HCT116 (cell line): ENCODE measurements around the gene GABARAP. TPM values are rescaled to one million over a fixed set of nuclear protein-coding genes. Genes with fewer than 3 reads are reported as not detected.

Experiments
- ATAC-seq: fragments of 200-7000 bp; cut with Tn5 transposase; 2 replicates; pipeline ENCODE4 v1.9.1; 2020; ENCODE audit warnings: mild to moderate bottlenecking, moderate library complexity
- BruUV-seq: library from RNA; stranded (reverse); fragments of 400-500 nt; replicated peaks from 2 replicates; lab custom pipeline; 2021; lab: Mats Ljungman, UMichigan
- CTCF ChIA-PET: fragments of 300-600 bp; sonication (Branson Sonifier 250); formaldehyde crosslinking; loops from one replicate; lab custom pipeline; 2021; ENCODE audit warnings: antibody characterized with exemption; lab: Charles Lee
- POLR2A ChIA-PET: fragments of 300-600, 350-600 bp; sonication (Branson Sonifier 250); formaldehyde crosslinking; loops from one replicate; lab custom pipeline; 2021; ENCODE audit warnings: antibody characterized with exemption; lab: Charles Lee
- RAD21 ChIA-PET, 2 experiments: fragments of 300-600 bp; sonication (Branson Sonifier 250); formaldehyde crosslinking; loops; one replicate each; lab custom pipeline; 2023; ENCODE audit warnings: low total read pairs in 2 of 2; ENCODE audit not compliant: uncharacterized antibody in 2 of 2, unreplicated experiment in 2 of 2, low non-redundant PET in 1 of 2; lab: Charles Lee
- DNase-seq: peaks from one replicate; pipeline ENCODE4 v3.0.0-alpha.2; 2010; ENCODE audit warnings: low read depth, low spot score
- H2AFZ ChIP-seq: fragments of 200-600 bp; shearing (Covaris generic), sonication (generic); 2 replicates; pipeline ENCODE4 v1.6.1; 2017; ENCODE audit warnings: low read depth, mixed run types, mixed read lengths, antibody characterized with exemption, low read length; ENCODE audit not compliant: poor library complexity, severe bottlenecking
- H3K27ac ChIP-seq: 2 replicates; pipeline ENCODE4 v1.5.1; 2012; ENCODE audit warnings: low read depth, low read length
- H3K27me3 ChIP-seq: fragments of 200-600 bp; sonication (generic); 2 replicates; pipeline ENCODE4 v1.6.1; 2016; ENCODE audit warnings: mixed run types, low read length, mixed read lengths; ENCODE audit not compliant: insufficient read depth
- H3K36me3 ChIP-seq, 2 experiments: fragments of 200-500 bp in 1 of 2; fragments of 200-600 bp in 1 of 2; sonication (Bioruptor generic) in 1 of 2; sonication (generic) in 1 of 2; 2 replicates each; pipeline versions ENCODE4 v1.5.1 to v1.6.1; 2014 to 2016; ENCODE audit warnings: low read length in 2 of 2, inconsistent platforms in 1 of 2, mixed read lengths in 1 of 2, mixed run types in 1 of 2; ENCODE audit not compliant: insufficient read depth in 2 of 2, control insufficient read depth in 1 of 2
- H3K4me1 ChIP-seq, 2 experiments: fragments of 200-600 bp in 1 of 2; sonication (generic) in 1 of 2; 2 replicates each; pipeline versions ENCODE4 v1.5.1 to v1.6.1; 2012 to 2017; ENCODE audit warnings: low read length in 2 of 2, inconsistent platforms in 1 of 2, mild to moderate bottlenecking in 1 of 2, mixed read lengths in 1 of 2, mixed run types in 1 of 2, moderate library complexity in 1 of 2; ENCODE audit not compliant: insufficient read depth in 2 of 2, control insufficient read depth in 1 of 2
- H3K4me2 ChIP-seq: fragments of 200-600 bp; sonication (generic); 2 replicates; pipeline ENCODE4 v1.6.1; 2017; ENCODE audit warnings: mixed run types, low read length, mixed read lengths
- H3K4me3 ChIP-seq, 2 experiments: fragments of 200-600 bp in 1 of 2; sonication (generic) in 1 of 2; replicated peaks in 1 of 2; 2 replicates each; pipeline ENCODE4 v1.5.1; 2011 to 2016; ENCODE audit warnings: low read length in 2 of 2, control low read depth in 1 of 2, low read depth in 1 of 2, mild to moderate bottlenecking in 1 of 2, mixed read lengths in 1 of 2, mixed run types in 1 of 2
- H3K79me2 ChIP-seq: fragments of 200-600 bp; sonication (generic); 2 replicates; pipeline ENCODE4 v1.6.1; 2017; ENCODE audit warnings: mild to moderate bottlenecking, mixed run types, low read length, moderate library complexity, mixed read lengths; ENCODE audit not compliant: insufficient read depth
- H3K9ac ChIP-seq: fragments of 200-600 bp; sonication (generic); 2 replicates; pipeline ENCODE4 v1.6.1; 2016; ENCODE audit warnings: low read length, mixed read lengths
- H3K9me2 ChIP-seq: fragments of 200-600 bp; sonication (generic), shearing (Covaris generic); 2 replicates; pipeline ENCODE4 v1.6.1; 2017; ENCODE audit warnings: mixed run types, mild to moderate bottlenecking, moderate library complexity; ENCODE audit not compliant: insufficient read depth
- H3K9me3 ChIP-seq, 2 experiments: fragments of 200-500 bp in 1 of 2; fragments of 200-600 bp in 1 of 2; sonication (Bioruptor generic) in 1 of 2; sonication (generic) in 1 of 2; 2 replicates each; pipeline ENCODE4 v1.6.1; 2014 to 2017; ENCODE audit warnings: low read length in 2 of 2, mixed read lengths in 2 of 2, inconsistent platforms in 1 of 2, low read depth in 1 of 2, mild to moderate bottlenecking in 1 of 2, mixed run types in 1 of 2, moderate library complexity in 1 of 2; ENCODE audit not compliant: control insufficient read depth in 1 of 2, insufficient read depth in 1 of 2
- H4K20me1 ChIP-seq: fragments of 200-600 bp; sonication (generic), shearing (Covaris generic); 2 replicates; pipeline ENCODE4 v1.6.1; 2017; ENCODE audit warnings: mixed run types, mild to moderate bottlenecking, moderate library complexity; ENCODE audit not compliant: insufficient read depth
- MAX ChIP-seq: IDR thresholded peaks from 2 replicates; pipeline ENCODE4 v1.6.1; 2012
- POLR2AphosphoS5 ChIP-seq: IDR thresholded peaks from 2 replicates; pipeline ENCODE4 v1.6.1; 2011; ENCODE audit warnings: mild to moderate bottlenecking, low read depth, low read length, moderate library complexity
- REST ChIP-seq: IDR thresholded peaks from 2 replicates; pipeline ENCODE4 v1.6.1; 2012; ENCODE audit warnings: low read depth
- ZBTB33 ChIP-seq: IDR thresholded peaks from 2 replicates; pipeline ENCODE4 v1.6.1; 2011; ENCODE audit warnings: mild to moderate bottlenecking, low read length, moderate library complexity; ENCODE audit not compliant: insufficient replicate concordance; ENCODE audit errors: extremely low read depth
- ZFX ChIP-seq: fragments of 450-650 bp; IDR thresholded peaks from 2 replicates; pipeline ENCODE4 v1.6.1; 2017
- intact Hi-C: fragments of 100-400 bp; cut with micrococcal nuclease; formaldehyde crosslinking; loops from 2 replicates; pipeline ENCODE4 v1.10.0; 2022
- total RNA-seq: library from RNA; stranded (reverse); gene quantifications from one replicate; pipeline ENCODE4 v1.2.1, GENCODE V29; 2021; ENCODE audit not compliant: unreplicated experiment
- TF ChIP-seq, protein P1 (sequence below), 3 experiments: fragments of 200-600 bp in 1 of 3; sonication (generic) in 1 of 3; IDR thresholded peaks in 2 of 3; conservative IDR thresholded peaks in 1 of 3; 2 replicates each; pipeline ENCODE4 v1.5.1; 2012 to 2017; ENCODE audit warnings: low read depth in 2 of 3, low read length in 2 of 3, antibody characterized with exemption in 1 of 3, borderline replicate concordance in 1 of 3, control low read depth in 1 of 3, mild to moderate bottlenecking in 1 of 3, mixed read lengths in 1 of 3, mixed run types in 1 of 3, moderate library complexity in 1 of 3; ENCODE audit not compliant: insufficient read depth in 1 of 3
- TF ChIP-seq, protein P2 (sequence below): IDR thresholded peaks from 2 replicates; pipeline ENCODE4 v1.6.1; 2012

The GABARAP gene
- total RNA-seq, 1 experiment from 2014 or later, result 287 TPM

DNA sequence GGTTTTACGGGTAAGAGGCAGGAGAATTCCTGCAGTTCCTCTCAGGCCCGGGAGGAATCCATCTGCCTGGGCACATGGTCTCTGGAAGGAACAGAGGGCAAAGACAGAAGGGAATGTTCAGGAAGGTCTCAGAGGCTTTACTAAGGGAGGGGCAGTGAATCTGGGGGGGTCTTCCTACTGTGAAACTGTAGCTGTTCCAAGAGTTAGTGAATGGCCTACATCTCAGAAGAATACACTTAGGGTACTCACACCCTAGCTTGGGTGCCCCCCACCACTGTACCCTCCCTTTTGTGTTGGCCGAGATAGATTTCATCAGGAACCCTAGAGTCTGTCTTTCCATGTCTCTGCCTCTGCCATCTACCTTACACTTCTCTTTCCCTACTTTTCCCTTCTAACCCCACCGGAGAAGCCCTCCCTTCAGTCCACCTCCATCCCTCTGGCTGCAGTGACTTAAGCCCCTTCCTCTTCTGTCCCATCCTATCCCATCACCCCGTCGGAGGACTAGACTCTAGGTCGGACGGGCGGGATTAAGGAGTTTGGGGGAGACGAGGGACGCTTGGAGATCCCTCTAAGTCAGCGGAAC lies 22.9 kb downstream of the GABARAP start:
- no peak for ATAC-seq
- H3K9me2 ChIP-seq, result no peaks in the 10 kb centered on the region
- no peaks in the 10 kb centered on the region for H4K20me1 ChIP-seq
- H3K4me1 ChIP-seq, result peaks cover 14 to 61% of the 10 kb centered on the region in 2 experiments; a peak in 3 of 4 replicates
- intact Hi-C loops, result no loop called here
- RAD21 ChIA-PET, result no interaction called here
- H2AFZ ChIP-seq, result no peak overlapping the region
- peak overlapping the region; percentile 99 for H3K27ac ChIP-seq
- CTCF ChIA-PET, result interaction anchor here (1.0 to 2.8 kb wide), 4 partner anchors 19 to 110 kb away, joined by 3 to 37 read pairs (median 13); partner anchors contain the start of genes NEURL4 and PHF23
- POLR2A ChIA-PET, result interaction anchor here (0.6 to 3.2 kb wide), 10 partner anchors 15 to 365 kb away, joined by 3 to 19 read pairs (median 8); partner anchors contain the start of genes DVL2, GABARAP, MPDU1 and PHF23
- H3K9me3 ChIP-seq, result no peaks in the 10 kb centered on the region
- no peak for TF ChIP-seq ZBTB33
- TF ChIP-seq REST, result no peak
- TF ChIP-seq MAX, result no peak
- TF ChIP-seq, protein P1, sequence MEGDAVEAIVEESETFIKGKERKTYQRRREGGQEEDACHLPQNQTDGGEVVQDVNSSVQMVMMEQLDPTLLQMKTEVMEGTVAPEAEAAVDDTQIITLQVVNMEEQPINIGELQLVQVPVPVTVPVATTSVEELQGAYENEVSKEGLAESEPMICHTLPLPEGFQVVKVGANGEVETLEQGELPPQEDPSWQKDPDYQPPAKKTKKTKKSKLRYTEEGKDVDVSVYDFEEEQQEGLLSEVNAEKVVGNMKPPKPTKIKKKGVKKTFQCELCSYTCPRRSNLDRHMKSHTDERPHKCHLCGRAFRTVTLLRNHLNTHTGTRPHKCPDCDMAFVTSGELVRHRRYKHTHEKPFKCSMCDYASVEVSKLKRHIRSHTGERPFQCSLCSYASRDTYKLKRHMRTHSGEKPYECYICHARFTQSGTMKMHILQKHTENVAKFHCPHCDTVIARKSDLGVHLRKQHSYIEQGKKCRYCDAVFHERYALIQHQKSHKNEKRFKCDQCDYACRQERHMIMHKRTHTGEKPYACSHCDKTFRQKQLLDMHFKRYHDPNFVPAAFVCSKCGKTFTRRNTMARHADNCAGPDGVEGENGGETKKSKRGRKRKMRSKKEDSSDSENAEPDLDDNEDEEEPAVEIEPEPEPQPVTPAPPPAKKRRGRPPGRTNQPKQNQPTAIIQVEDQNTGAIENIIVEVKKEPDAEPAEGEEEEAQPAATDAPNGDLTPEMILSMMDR (IDR thresholded peaks at IDR 0.05 in 2 of 3, conservative IDR thresholded peaks at IDR 0.05 in 1 of 3; ENCODE audit: borderline replicate concordance in 1 of 3, insufficient read depth in 1 of 3, low read depth in 2 of 3, low read length in 2 of 3), result no peak
- 0 out of 2 replicates have a peak, but pooled peaks have one; percentile 50 for TF ChIP-seq ZFX
- TF ChIP-seq, protein P2, sequence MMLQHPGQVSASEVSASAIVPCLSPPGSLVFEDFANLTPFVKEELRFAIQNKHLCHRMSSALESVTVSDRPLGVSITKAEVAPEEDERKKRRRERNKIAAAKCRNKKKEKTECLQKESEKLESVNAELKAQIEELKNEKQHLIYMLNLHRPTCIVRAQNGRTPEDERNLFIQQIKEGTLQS, result no peak
- TF ChIP-seq POLR2AphosphoS5, result no peak
- TF ChIP-seq, all 23 proteins: peak for 1
- BruUV-seq, result no TSS peak
- Histone ChIP-seq H3K79me2 (peaks cover 30% of the 10 kb centered on the region), H3K4me3 (peak overlapping the region; percentile 69 to 75), H3K9ac (peak overlapping the region; percentile 95), H3K4me2 (peak overlapping the region; percentile 96), H3K36me3 (peaks cover 18 to 33% of the 10 kb centered on the region in 2 experiments; a peak in 3 of 4 replicates), H3K27me3 (no peaks in the 10 kb centered on the region)
- DNase-seq, result no peak
